Stomach (tissue), 9 donors: ENCODE data around the gene STAT6. TPM values are rescaled to one million over a fixed set of nuclear protein-coding genes. Genes with fewer than 3 reads are reported as not detected.
A peak's percentile ranks its signal among the peaks of the same experiment; 100 is the strongest.

Source experiments
- DNase-seq, 2 donors: peaks; one replicate each; pipeline versions ENCODE4 v3.0.0 to v3.0.0-alpha.2; 2013 to 2019
- H3K27ac ChIP-seq, 5 donors: fragments of 200-600 bp in 4 of 5; sonication (generic) in 4 of 5; one replicate each; pipeline ENCODE4 v1.5.1; 2013 to 2019; ENCODE audit warnings: mild to moderate bottlenecking in 1 of 5, moderate library complexity in 1 of 5
- H3K27me3 ChIP-seq, 3 donors: fragments of 200-600 bp; sonication (generic); one replicate each; pipeline ENCODE4 v1.5.1; 2017 to 2019; ENCODE audit warnings: mixed run types in 1 of 3
- H3K36me3 ChIP-seq, 4 donors: fragments of 200-600 bp; sonication (generic); 1 replicate in 3 of 4; 2 replicates in 1 of 4; pipeline ENCODE4 v1.5.1; 2016 to 2019
- H3K4me1 ChIP-seq, 4 donors: fragments of 200-600 bp; sonication (generic); one replicate each; pipeline ENCODE4 v1.5.1; 2016 to 2019
- H3K4me3 ChIP-seq, 4 donors: fragments of 200-600 bp; sonication (generic) in 3 of 4; one replicate each; pipeline ENCODE4 v1.5.1; 2016 to 2019; ENCODE audit warnings: mild to moderate bottlenecking in 1 of 4
- H3K9me3 ChIP-seq, 4 donors: fragments of 200-600 bp; sonication (generic); one replicate each; pipeline ENCODE4 v1.5.1; 2016 to 2019
- CTCF ChIP-seq, 7 experiments: fragments of 450-650 bp in 4 of 7; fragments of 200-600 bp in 3 of 7; sonication (generic) in 3 of 7; IDR thresholded peaks; one replicate each; pipeline ENCODE4 v1.5.1; 2016 to 2019; ENCODE audit warnings: antibody characterized with exemption in 7 of 7, control low read depth in 2 of 7, mild to moderate bottlenecking in 1 of 7
- EP300 ChIP-seq: sonication (generic); formaldehyde crosslinking; IDR thresholded peaks from one replicate; pipeline ENCODE4 v1.6.1; 2017; ENCODE audit warnings: antibody characterized with exemption
- POLR2A ChIP-seq, 4 donors: fragments of 450-650 bp; IDR thresholded peaks; one replicate each; pipeline ENCODE4 v1.6.1; 2016; ENCODE audit warnings: antibody characterized with exemption in 4 of 4, control low read depth in 2 of 4, mild to moderate bottlenecking in 1 of 4, moderate library complexity in 1 of 4
- POLR2AphosphoS5 ChIP-seq, 3 donors: sonication (generic); formaldehyde crosslinking; IDR thresholded peaks; one replicate each; pipeline ENCODE4 v1.6.1; 2016; ENCODE audit warnings: antibody characterized with exemption in 3 of 3
- WGBS, 5 donors: extraction: QIAGEN DNeasy Blood & Tissue Kit in 3 of 5; methylation state at CpG; one replicate each; pipeline versions ENCODE4 v1.1.5 to v1.1.7; 2013 to 2018; 5-methylcytosine and 5-hydroxymethylcytosine counted together
- intact Hi-C: fragments of 100-400 bp; cut with DNase I; formaldehyde crosslinking; loops from one replicate; pipeline ENCODE4 v1.15.1; 2023; ENCODE audit warnings: low total_unique reads
- polyA plus RNA-seq, 3 donors: library from polyadenylated mRNA; stranded (reverse); fragments of 200-250 nt; gene quantifications; one replicate each; pipeline ENCODE4 v1.2.3, GENCODE V29; 2013
- total RNA-seq, 5 donors: library from RNA; depleted of rRNA; stranded (reverse); fragments of >200 nt; gene quantifications; one replicate each; pipeline versions ENCODE4 v1.1.0 to v1.2.3, GENCODE V29; 2014 to 2016
- donor health status: healthy with polysubstance abuse.
- donor health status: Bipolar disorder and iron deficiency.
- donor health status: healthy.

The STAT6 gene
- total and polyA plus RNA-seq, 8 donors, result 81.9 to 477 (median 178) TPM

- Histone ChIP-seq H3K27ac (no peak overlapping the region), H3K4me1 (no peaks in the 10 kb centered on the region), H3K27me3 (no peaks in the 10 kb centered on the region), H3K36me3 (no peaks in the 10 kb centered on the region), H3K9me3 (no peaks in the 10 kb centered on the region), H3K4me3 (no peak overlapping the region)
- WGBS, 5 donors, result 61 to 83% (median 73%) methylated on average over 1 of the region's 1 CpG
- DNase-seq, result no peak
- intact Hi-C loops, result no loop called here
- TF ChIP-seq CTCF (IDR thresholded peaks at IDR 0.05), result no peak
- no peak for TF ChIP-seq EP300
- no peak for TF ChIP-seq POLR2AphosphoS5 (IDR thresholded peaks at IDR 0.05)
- no peak for TF ChIP-seq POLR2A (IDR thresholded peaks at IDR 0.05)
Measured at GRCh38 chr12:57118711-57119271, 7.6 kb upstream of the STAT6 start.

- TF ChIP-seq POLR2A (IDR thresholded peaks at IDR 0.05) (no peak), EP300 (no peak), CTCF (IDR thresholded peaks at IDR 0.05) (no peak), POLR2AphosphoS5 (IDR thresholded peaks at IDR 0.05) (no peak)
- no peak overlapping the region for H3K27ac ChIP-seq
- no peaks in the 10 kb centered on the region for H3K9me3 ChIP-seq
- H3K4me3 ChIP-seq, result no peak overlapping the region
- 74 to 90% (median 86%) methylated on average over 5 of the region's 5 CpGs for WGBS, 5 donors
- H3K4me1 ChIP-seq, result peaks cover 0 to 12% (median 10%) of the 10 kb centered on the region in 4 donors
- no peak for DNase-seq
- no peaks in the 10 kb centered on the region for H3K27me3 ChIP-seq
- H3K36me3 ChIP-seq, result no peaks in the 10 kb centered on the region
- intact Hi-C loops, result no loop called here
Measured at GRCh38 chr12:57116580-57117281, 5.6 kb upstream of the STAT6 start.

GRCh38 chr12:57112492-57113294, 1.5 kb upstream of the STAT6 start:
- TF ChIP-seq EP300 (no peak), CTCF (IDR thresholded peaks at IDR 0.05) (peak in 3 of 7 experiments; percentile 50 to 80 (median 61))
- DNase-seq, result peak in 1 of 2 donors; percentile 86
- H3K36me3 ChIP-seq, result peaks cover 0 to 10% (median 4%) of the 10 kb centered on the region in 4 donors
- peak overlapping the region; percentile 97 to 100 (median 97) for H3K27ac ChIP-seq
- H3K4me1 ChIP-seq, result peaks cover 24 to 42% (median 36%) of the 10 kb centered on the region in 4 donors
- H3K27me3 ChIP-seq, result no peaks in the 10 kb centered on the region
- 56 to 67% (median 63%) methylated on average over 9 of the region's 9 CpGs for WGBS, 5 donors
- intact Hi-C loops, result loop anchor here (5.0 kb wide), 1 partner anchor 45 kb away; no protein-coding TSS in a partner anchor
- H3K9me3 ChIP-seq, result no peaks in the 10 kb centered on the region
- H3K4me3 ChIP-seq, result peak overlapping the region; percentile 68 to 85 (median 82)
